GM12874 (cell line): ENCODE data around the gene TOP1.

Experiments used
- CTCF ChIP-seq: IDR thresholded peaks from 2 replicates; pipeline ENCODE4 v1.5.1; 2011; ENCODE audit warnings: low read depth, mild to moderate bottlenecking, control low read depth, low read length, moderate library complexity; ENCODE audit not compliant: insufficient read depth

The TOP1 gene

DNA sequence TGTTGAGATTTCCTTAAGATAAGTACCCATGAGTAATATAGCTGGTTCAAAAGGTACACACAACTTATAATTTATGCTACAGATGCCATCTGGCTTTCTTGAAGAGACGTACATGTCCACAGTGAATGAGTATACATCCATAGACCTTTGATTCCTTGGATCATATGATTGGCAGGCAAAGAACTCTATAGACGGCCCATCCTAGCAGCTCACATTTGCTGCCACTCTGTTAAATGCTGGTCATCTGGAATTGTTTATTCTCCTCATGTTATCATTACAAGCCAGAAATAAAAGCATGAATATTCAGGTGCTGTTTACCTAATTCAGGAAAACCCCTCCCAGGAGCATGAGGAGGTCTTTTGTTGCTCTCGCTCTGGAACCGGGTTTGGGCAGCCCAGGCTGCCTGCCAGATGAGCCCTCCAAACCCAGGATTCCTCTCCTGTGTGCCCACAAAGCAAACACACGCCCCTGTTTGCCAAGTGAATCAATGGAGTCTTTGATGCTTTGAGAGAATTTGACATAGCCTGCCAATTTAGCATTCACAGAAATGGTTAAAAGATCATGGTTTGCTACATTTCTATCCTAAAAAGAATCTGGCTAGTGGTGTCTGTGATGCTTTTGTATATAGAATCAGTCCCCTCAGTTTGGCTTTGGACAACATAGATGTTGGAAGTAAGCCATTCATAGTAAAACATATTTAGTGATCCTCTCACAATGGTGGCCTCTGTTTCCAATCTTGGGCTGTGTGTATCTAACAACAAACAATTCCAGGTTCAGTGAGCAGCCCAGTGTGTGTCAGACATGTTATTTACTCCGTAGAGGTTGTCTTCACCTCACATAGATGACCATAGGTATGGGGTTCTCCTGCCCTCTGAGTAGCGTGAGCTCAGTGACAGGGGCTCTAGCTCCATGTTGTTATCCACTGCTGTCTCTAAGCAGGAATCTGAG lies 91.3 kb downstream of the TOP1 start:
- TF ChIP-seq CTCF = no peak

- no peak for TF ChIP-seq CTCF
Observed at GRCh38 chr20:41121399-41121798, 92.8 kb downstream of the TOP1 start.

- TF ChIP-seq CTCF = no peak
Observed at GRCh38 chr20:41123631-41124030, 95.0 kb downstream of the TOP1 start.

GRCh38 chr20:41124451-41125094 lies 96.0 kb downstream of the TOP1 start:
- TF ChIP-seq CTCF = no peak

GRCh38 chr20:41125530-41126457 lies 97.2 kb downstream of the TOP1 start:
- no peak for TF ChIP-seq CTCF

GRCh38 chr20:41126719-41127118 lies 98.1 kb downstream of the TOP1 start:
- no peak for TF ChIP-seq CTCF
